ENCODE data around the gene CORIN.
"Not testable (repeated sequence)": the region's sequence is repeated elsewhere in the genome, so short reads cannot be mapped to it uniquely, and the experiment has no call there.

- not testable (repeated sequence) for TF ChIP-seq POLR2A, CTCF, POLR2AphosphoS5 (IDR thresholded peaks at IDR 0.05)
Measured at GRCh38 chr4:47767956-47768355, 69.9 kb downstream of the CORIN start.

All from stomach (tissue), 4 donors.